ENCODE measurements around the gene KANK3. TPM values are rescaled to one million over a fixed set of nuclear protein-coding genes. Genes with fewer than 3 reads are reported as not detected.
"Not testable (repeated sequence)": the region's sequence is repeated elsewhere in the genome, so short reads cannot be mapped to it uniquely, and the experiment has no call there.

The KANK3 gene
- total and polyA plus RNA-seq, 12 donors = 10.2 to 34.0 (median 17.3) TPM

- ATAC-seq = peak in 4 of 8 donors; percentile 6 to 23 (median 10)
- Histone ChIP-seq H3K4me3 (peak overlapping the region in 5 of 10 donors; percentile 23 to 34 (median 30)), H3K27me3 (peaks cover 0 to 10% (median 0%) of the 10 kb centered on the region in 7 donors), H3K4me1 (peaks cover 3 to 48% (median 21%) of the 10 kb centered on the region in 9 donors), H3K27ac (peak overlapping the region in 3 of 10 donors; percentile 17 to 28 (median 18)), H3K36me3 (no peaks in the 10 kb centered on the region), H3K9me3 (peaks cover 0 to 11% (median 0%) of the 10 kb centered on the region in 11 donors)
- intact Hi-C loops (cut with DNase I) = loop anchor here in 7 of 10 donors (5.0 to 10.0 kb wide), 6 partner anchors 40 to 233 kb away; partner anchors contain the start of genes PRAM1 (in 1 of the 7) and RAB11B (in 1 of the 7)
- WGBS, 2 donors = 25 to 46% methylated on average over 10 of the region's 10 CpGs
- DNase-seq = no peak
- TF ChIP-seq, protein P1, sequence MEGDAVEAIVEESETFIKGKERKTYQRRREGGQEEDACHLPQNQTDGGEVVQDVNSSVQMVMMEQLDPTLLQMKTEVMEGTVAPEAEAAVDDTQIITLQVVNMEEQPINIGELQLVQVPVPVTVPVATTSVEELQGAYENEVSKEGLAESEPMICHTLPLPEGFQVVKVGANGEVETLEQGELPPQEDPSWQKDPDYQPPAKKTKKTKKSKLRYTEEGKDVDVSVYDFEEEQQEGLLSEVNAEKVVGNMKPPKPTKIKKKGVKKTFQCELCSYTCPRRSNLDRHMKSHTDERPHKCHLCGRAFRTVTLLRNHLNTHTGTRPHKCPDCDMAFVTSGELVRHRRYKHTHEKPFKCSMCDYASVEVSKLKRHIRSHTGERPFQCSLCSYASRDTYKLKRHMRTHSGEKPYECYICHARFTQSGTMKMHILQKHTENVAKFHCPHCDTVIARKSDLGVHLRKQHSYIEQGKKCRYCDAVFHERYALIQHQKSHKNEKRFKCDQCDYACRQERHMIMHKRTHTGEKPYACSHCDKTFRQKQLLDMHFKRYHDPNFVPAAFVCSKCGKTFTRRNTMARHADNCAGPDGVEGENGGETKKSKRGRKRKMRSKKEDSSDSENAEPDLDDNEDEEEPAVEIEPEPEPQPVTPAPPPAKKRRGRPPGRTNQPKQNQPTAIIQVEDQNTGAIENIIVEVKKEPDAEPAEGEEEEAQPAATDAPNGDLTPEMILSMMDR (IDR thresholded peaks at IDR 0.05) = no peak
These were observed 9.2 kb upstream of the KANK3 start for GRCh38 chr19:8352134-8352827.

GRCh38 chr19:8349629-8350372 is 6.7 kb upstream of the KANK3 start:
- not testable (repeated sequence) for DNase-seq, H3K9me3 ChIP-seq, H3K36me3 ChIP-seq, H3K4me3 ChIP-seq
- Histone ChIP-seq H3K27ac (peak overlapping the region in 5 of 10 donors; percentile 16 to 41 (median 26)), H3K4me1 (peaks cover 3 to 37% (median 21%) of the 10 kb centered on the region in 9 donors), H3K27me3 (peaks cover 0 to 12% (median 0%) of the 10 kb centered on the region in 7 donors)
- peak in 2 of 8 donors; percentile 25 to 26 for ATAC-seq
- intact Hi-C loops (cut with DNase I) = loop anchor here in 7 of 10 donors (5.0 to 10.0 kb wide), 7 partner anchors 42 to 235 kb away; partner anchors contain the start of genes RAB11B (in 2 of the 7) and PRAM1 (in 1 of the 7)
- WGBS, 2 donors = 59 to 71% methylated on average over 8 of the region's 8 CpGs

- H3K4me1 ChIP-seq = peaks cover 0 to 50% (median 20%) of the 10 kb centered on the region in 9 donors
- H3K27me3 ChIP-seq = peaks cover 0 to 42% (median 0%) of the 10 kb centered on the region in 7 donors
- intact Hi-C loops (cut with DNase I) = loop anchor here in 2 of 10 donors (2.0 to 10.0 kb wide), 2 partner anchors 23 to 51 kb away; partner anchors contain the start of genes NDUFA7 (in 1 of the 2), RAB11B (in 1 of the 2) and RPS28 (in 1 of the 2)
- ATAC-seq = no peak
- peak overlapping the region; percentile 51 to 87 (median 70) for H3K4me3 ChIP-seq
- 37 to 39% methylated on average over 11 of the region's 11 CpGs for WGBS, 2 donors
- H3K36me3 ChIP-seq = no peaks in the 10 kb centered on the region
- no peak for DNase-seq
- peak overlapping the region in 8 of 10 donors; percentile 28 to 99 (median 96) for H3K27ac ChIP-seq
- H3K9me3 ChIP-seq = no peaks in the 10 kb centered on the region
- TF ChIP-seq, protein P1 (IDR thresholded peaks at IDR 0.05) = no peak
These were observed 402 bp upstream of the KANK3 start for GRCh38 chr19:8343483-8343844.

DNA sequence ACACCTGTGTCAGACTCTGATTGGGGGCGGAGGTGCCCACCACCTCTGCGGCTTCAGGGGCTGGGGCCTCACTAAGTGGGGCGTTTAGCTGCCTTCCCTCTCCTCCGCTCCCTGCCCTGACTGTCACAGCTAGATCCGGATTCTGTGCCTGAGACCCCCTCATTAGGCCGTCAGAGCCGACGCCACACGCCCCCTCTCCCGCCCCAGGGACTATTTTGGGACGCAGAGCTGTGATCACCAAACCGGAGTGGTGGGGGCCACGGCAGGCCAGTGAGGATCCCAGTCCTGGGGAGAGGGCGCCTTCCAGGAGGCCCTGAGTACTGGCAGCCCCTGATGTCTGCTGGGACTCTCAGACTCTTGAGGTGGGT is 762 bp downstream of the KANK3 start:
- ATAC-seq = peak in 1 of 8 donors; percentile 0
- peak overlapping the region; percentile 51 to 87 (median 70) for H3K4me3 ChIP-seq
- DNase-seq = no peak
- H3K36me3 ChIP-seq = no peaks in the 10 kb centered on the region
- peaks cover 0 to 54% (median 28%) of the 10 kb centered on the region in 9 donors for H3K4me1 ChIP-seq
- WGBS, 2 donors = 29 to 34% methylated on average over 14 of the region's 14 CpGs
- peaks cover 0 to 52% (median 0%) of the 10 kb centered on the region in 7 donors for H3K27me3 ChIP-seq
- H3K9me3 ChIP-seq = no peaks in the 10 kb centered on the region
- peak overlapping the region; percentile 90 to 99 (median 97) for H3K27ac ChIP-seq
- TF ChIP-seq, protein P1 (IDR thresholded peaks at IDR 0.05) = no peak
- intact Hi-C loops (cut with DNase I) = loop anchor here in 2 of 10 donors (2.0 to 10.0 kb wide), 2 partner anchors 21 to 53 kb away; partner anchors contain the start of genes NDUFA7 (in 1 of the 2), RAB11B (in 1 of the 2) and RPS28 (in 1 of the 2)

- Histone ChIP-seq H3K4me3 (peak overlapping the region; percentile 51 to 87 (median 70)), H3K27me3 (peaks cover 0 to 60% (median 4%) of the 10 kb centered on the region in 7 donors), H3K4me1 (peaks cover 0 to 61% (median 30%) of the 10 kb centered on the region in 9 donors), H3K27ac (peak overlapping the region; percentile 90 to 99 (median 97))
- H3K9me3 ChIP-seq, H3K36me3 ChIP-seq, DNase-seq, ATAC-seq: not testable (repeated sequence)
- WGBS, 2 donors = 85 to 89% methylated on average over 4 of the region's 4 CpGs
- intact Hi-C loops (cut with DNase I) = loop anchor here in 1 of 10 donors (10.0 kb wide), 1 partner anchor 53 kb away; the partner anchor contains the start of gene RAB11B
These were observed 1.6 kb downstream of the KANK3 start for GRCh38 chr19:8341504-8341903.

Measured in heart right ventricle (tissue), 16 donors.